Measurements from ENCODE around the gene PPP1R13B. TPM values are rescaled to one million over a fixed set of nuclear protein-coding genes. Genes with fewer than 3 reads are reported as not detected.

The PPP1R13B gene, protein sequence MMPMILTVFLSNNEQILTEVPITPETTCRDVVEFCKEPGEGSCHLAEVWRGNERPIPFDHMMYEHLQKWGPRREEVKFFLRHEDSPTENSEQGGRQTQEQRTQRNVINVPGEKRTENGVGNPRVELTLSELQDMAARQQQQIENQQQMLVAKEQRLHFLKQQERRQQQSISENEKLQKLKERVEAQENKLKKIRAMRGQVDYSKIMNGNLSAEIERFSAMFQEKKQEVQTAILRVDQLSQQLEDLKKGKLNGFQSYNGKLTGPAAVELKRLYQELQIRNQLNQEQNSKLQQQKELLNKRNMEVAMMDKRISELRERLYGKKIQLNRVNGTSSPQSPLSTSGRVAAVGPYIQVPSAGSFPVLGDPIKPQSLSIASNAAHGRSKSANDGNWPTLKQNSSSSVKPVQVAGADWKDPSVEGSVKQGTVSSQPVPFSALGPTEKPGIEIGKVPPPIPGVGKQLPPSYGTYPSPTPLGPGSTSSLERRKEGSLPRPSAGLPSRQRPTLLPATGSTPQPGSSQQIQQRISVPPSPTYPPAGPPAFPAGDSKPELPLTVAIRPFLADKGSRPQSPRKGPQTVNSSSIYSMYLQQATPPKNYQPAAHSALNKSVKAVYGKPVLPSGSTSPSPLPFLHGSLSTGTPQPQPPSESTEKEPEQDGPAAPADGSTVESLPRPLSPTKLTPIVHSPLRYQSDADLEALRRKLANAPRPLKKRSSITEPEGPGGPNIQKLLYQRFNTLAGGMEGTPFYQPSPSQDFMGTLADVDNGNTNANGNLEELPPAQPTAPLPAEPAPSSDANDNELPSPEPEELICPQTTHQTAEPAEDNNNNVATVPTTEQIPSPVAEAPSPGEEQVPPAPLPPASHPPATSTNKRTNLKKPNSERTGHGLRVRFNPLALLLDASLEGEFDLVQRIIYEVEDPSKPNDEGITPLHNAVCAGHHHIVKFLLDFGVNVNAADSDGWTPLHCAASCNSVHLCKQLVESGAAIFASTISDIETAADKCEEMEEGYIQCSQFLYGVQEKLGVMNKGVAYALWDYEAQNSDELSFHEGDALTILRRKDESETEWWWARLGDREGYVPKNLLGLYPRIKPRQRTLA
- 8.7 TPM for polyA plus RNA-seq (2013, experiment 1 of 2)
- 5.5 TPM for polyA plus RNA-seq (2013, experiment 2 of 2)

- H3K27ac ChIP-seq (ENCODE audit: low read depth, low read length, severe bottlenecking), result no peak within 1 kb of the TSS
- 0 to 1% methylated on average over 84 to 89 of the region's 104 CpGs for WGBS, 2 experiments (ENCODE audit: insufficient coverage in 2 of 2)
- H3K9me3 ChIP-seq (ENCODE audit: control insufficient read depth, low read length), result no peaks in the 10 kb centered on the region
- no peaks in the 10 kb centered on the region for H3K36me3 ChIP-seq (ENCODE audit: control insufficient read depth, insufficient read depth, low read length)
- H3K4me1 ChIP-seq (ENCODE audit: control insufficient read depth, insufficient read depth, low read length, poor library complexity, severe bottlenecking), result no peaks in the 10 kb centered on the region
- peak within 1 kb of the TSS; percentile 44 for H3K4me3 ChIP-seq (ENCODE audit: extremely low read depth, insufficient read depth, low read length, poor library complexity, severe bottlenecking)
Measured at GRCh38 chr14:103847451-103848174, at the start of gene PPP1R13B. PPP1R13B (minus strand) TSS chr14:103847575; CDS start chr14:103847307, 268 bp downstream.

- no peaks in the 10 kb centered on the region for H3K4me1 ChIP-seq (ENCODE audit: control insufficient read depth, insufficient read depth, low read length, poor library complexity, severe bottlenecking)
- H3K27ac ChIP-seq (ENCODE audit: low read depth, low read length, severe bottlenecking), result no peak overlapping the region
- H3K9me3 ChIP-seq (ENCODE audit: control insufficient read depth, low read length), result peaks cover 6% of the 10 kb centered on the region
- 68 to 79% methylated on average over 4 to 5 of the region's 6 CpGs for WGBS, 2 experiments (ENCODE audit: insufficient coverage in 2 of 2)
- no peak overlapping the region for H3K4me3 ChIP-seq (ENCODE audit: extremely low read depth, insufficient read depth, low read length, poor library complexity, severe bottlenecking)
- no peaks in the 10 kb centered on the region for H3K36me3 ChIP-seq (ENCODE audit: control insufficient read depth, insufficient read depth, low read length)
Measured at GRCh38 chr14:103896578-103896977, 49.2 kb upstream of the PPP1R13B start.

- Histone ChIP-seq H3K27ac (ENCODE audit: low read depth, low read length, severe bottlenecking) (no peak overlapping the region), H3K4me3 (ENCODE audit: extremely low read depth, insufficient read depth, low read length, poor library complexity, severe bottlenecking) (no peak overlapping the region), H3K4me1 (ENCODE audit: control insufficient read depth, insufficient read depth, low read length, poor library complexity, severe bottlenecking) (no peaks in the 10 kb centered on the region), H3K36me3 (ENCODE audit: control insufficient read depth, insufficient read depth, low read length) (no peaks in the 10 kb centered on the region), H3K9me3 (ENCODE audit: control insufficient read depth, low read length) (peaks cover 6% of the 10 kb centered on the region)
- WGBS, 2 experiments (ENCODE audit: insufficient coverage in 2 of 2), result 83 to 90% methylated on average over 6 of the region's 7 CpGs
Measured at GRCh38 chr14:103894723-103895059, 47.3 kb upstream of the PPP1R13B start.

DNA sequence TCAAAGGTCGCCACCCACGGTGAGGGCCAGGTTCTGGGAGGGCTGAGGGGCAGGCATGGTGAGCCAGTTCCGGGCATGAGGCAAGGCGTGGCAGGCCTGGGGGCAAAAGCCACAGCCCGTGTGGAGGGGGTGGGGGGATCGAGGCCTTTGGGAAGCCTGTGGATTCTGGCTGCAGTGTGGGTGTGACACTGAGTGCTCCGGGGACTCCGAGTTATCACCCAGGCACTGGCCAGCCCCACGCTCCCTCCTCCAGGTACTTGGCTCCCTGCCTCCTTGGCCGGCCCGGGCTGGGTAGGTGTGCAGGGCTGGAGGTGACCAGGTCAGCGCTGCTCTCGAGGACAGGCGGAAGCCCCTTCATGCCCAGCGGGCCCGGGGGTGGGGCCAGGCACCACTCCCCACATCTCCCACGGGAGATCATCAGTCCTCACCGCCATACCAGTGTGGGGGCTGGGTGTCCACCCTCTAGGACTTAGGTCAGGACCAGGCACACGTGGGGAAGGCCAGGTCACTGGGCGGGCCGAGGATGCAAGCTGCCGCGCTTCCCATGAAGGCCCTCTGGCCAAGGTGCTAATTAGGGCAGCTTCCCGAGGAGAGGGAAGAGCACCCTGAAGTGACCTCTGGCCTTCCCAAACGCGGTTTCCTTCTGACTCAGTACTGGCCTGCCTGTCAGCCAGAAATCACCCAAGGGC is 46.8 kb upstream of the PPP1R13B start:
- Histone ChIP-seq H3K27ac (ENCODE audit: low read depth, low read length, severe bottlenecking) (no peak overlapping the region), H3K9me3 (ENCODE audit: control insufficient read depth, low read length) (peaks cover 6% of the 10 kb centered on the region), H3K4me1 (ENCODE audit: control insufficient read depth, insufficient read depth, low read length, poor library complexity, severe bottlenecking) (no peaks in the 10 kb centered on the region), H3K36me3 (ENCODE audit: control insufficient read depth, insufficient read depth, low read length) (no peaks in the 10 kb centered on the region), H3K4me3 (ENCODE audit: extremely low read depth, insufficient read depth, low read length, poor library complexity, severe bottlenecking) (no peak overlapping the region)
- WGBS, 2 experiments (ENCODE audit: insufficient coverage in 2 of 2), result 85 to 87% methylated on average over 23 to 24 of the region's 26 CpGs

DNA sequence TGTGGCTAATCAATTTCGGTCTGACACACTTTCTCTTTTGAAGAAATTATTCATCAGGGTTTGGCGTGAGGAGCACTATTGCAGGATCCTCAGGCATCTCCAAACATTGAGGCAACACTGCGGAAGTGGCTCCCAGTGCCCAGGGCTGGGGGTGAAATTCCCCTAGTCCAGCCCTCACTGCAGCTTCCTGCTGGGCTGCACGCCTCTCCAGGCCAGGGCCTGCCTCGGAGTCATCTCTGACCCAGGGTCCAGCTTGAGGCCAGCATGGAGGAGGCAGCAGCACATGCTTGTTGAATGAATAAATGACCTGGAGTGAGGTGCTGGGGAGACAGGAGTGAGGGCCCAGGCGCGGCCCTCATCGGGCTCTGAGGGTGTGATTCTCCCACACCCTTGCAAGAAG is 44.9 kb upstream of the PPP1R13B start:
- Histone ChIP-seq H3K27ac (ENCODE audit: low read depth, low read length, severe bottlenecking) (no peak overlapping the region), H3K36me3 (ENCODE audit: control insufficient read depth, insufficient read depth, low read length) (no peaks in the 10 kb centered on the region), H3K4me3 (ENCODE audit: extremely low read depth, insufficient read depth, low read length, poor library complexity, severe bottlenecking) (no peak overlapping the region), H3K9me3 (ENCODE audit: control insufficient read depth, low read length) (peaks cover 6% of the 10 kb centered on the region), H3K4me1 (ENCODE audit: control insufficient read depth, insufficient read depth, low read length, poor library complexity, severe bottlenecking) (no peaks in the 10 kb centered on the region)
- WGBS, 2 experiments (ENCODE audit: insufficient coverage in 2 of 2), result 87 to 92% methylated on average over 3 to 7 of the region's 8 CpGs

GRCh38 chr14:103891667-103892215 is 44.4 kb upstream of the PPP1R13B start:
- no peak overlapping the region for H3K4me3 ChIP-seq (ENCODE audit: extremely low read depth, insufficient read depth, low read length, poor library complexity, severe bottlenecking)
- peaks cover 6% of the 10 kb centered on the region for H3K9me3 ChIP-seq (ENCODE audit: control insufficient read depth, low read length)
- no peaks in the 10 kb centered on the region for H3K36me3 ChIP-seq (ENCODE audit: control insufficient read depth, insufficient read depth, low read length)
- H3K4me1 ChIP-seq (ENCODE audit: control insufficient read depth, insufficient read depth, low read length, poor library complexity, severe bottlenecking), result no peaks in the 10 kb centered on the region
- no peak overlapping the region for H3K27ac ChIP-seq (ENCODE audit: low read depth, low read length, severe bottlenecking)
- 90 to 92% methylated on average over 15 of the region's 15 CpGs for WGBS, 2 experiments (ENCODE audit: insufficient coverage in 2 of 2)

GRCh38 chr14:103890821-103891666 is 43.7 kb upstream of the PPP1R13B start:
- WGBS, 2 experiments (ENCODE audit: insufficient coverage in 2 of 2), result 91% methylated on average over 18 of the region's 18 CpGs
- H3K4me1 ChIP-seq (ENCODE audit: control insufficient read depth, insufficient read depth, low read length, poor library complexity, severe bottlenecking), result no peaks in the 10 kb centered on the region

GRCh38 chr14:103890052-103890371 is 42.6 kb upstream of the PPP1R13B start:
- Histone ChIP-seq H3K36me3 (ENCODE audit: control insufficient read depth, insufficient read depth, low read length) (no peaks in the 10 kb centered on the region), H3K4me3 (ENCODE audit: extremely low read depth, insufficient read depth, low read length, poor library complexity, severe bottlenecking) (no peak overlapping the region), H3K4me1 (ENCODE audit: control insufficient read depth, insufficient read depth, low read length, poor library complexity, severe bottlenecking) (no peaks in the 10 kb centered on the region), H3K27ac (ENCODE audit: low read depth, low read length, severe bottlenecking) (no peak overlapping the region), H3K9me3 (ENCODE audit: control insufficient read depth, low read length) (no peaks in the 10 kb centered on the region)
- WGBS, 2 experiments (ENCODE audit: insufficient coverage in 2 of 2), result 94 to 95% methylated on average over 7 to 8 of the region's 10 CpGs

More at GRCh38 chr14:103890821-103891666, 43.7 kb upstream of the PPP1R13B start:
- Histone ChIP-seq H3K36me3 (ENCODE audit: control insufficient read depth, insufficient read depth, low read length) (no peaks in the 10 kb centered on the region), H3K9me3 (ENCODE audit: control insufficient read depth, low read length) (peaks cover under 1% of the 10 kb centered on the region), H3K27ac (ENCODE audit: low read depth, low read length, severe bottlenecking) (no peak overlapping the region), H3K4me3 (ENCODE audit: extremely low read depth, insufficient read depth, low read length, poor library complexity, severe bottlenecking) (no peak overlapping the region)

GRCh38 chr14:103889313-103890051 is 42.1 kb upstream of the PPP1R13B start:
- H3K27ac ChIP-seq (ENCODE audit: low read depth, low read length, severe bottlenecking), result no peak overlapping the region
- no peak overlapping the region for H3K4me3 ChIP-seq (ENCODE audit: extremely low read depth, insufficient read depth, low read length, poor library complexity, severe bottlenecking)
- 91 to 93% methylated on average over 21 to 30 of the region's 31 CpGs for WGBS, 2 experiments (ENCODE audit: insufficient coverage in 2 of 2)

More at GRCh38 chr14:103889313-103890051, 42.1 kb upstream of the PPP1R13B start:
- no peaks in the 10 kb centered on the region for H3K9me3 ChIP-seq (ENCODE audit: control insufficient read depth, low read length)
- H3K4me1 ChIP-seq (ENCODE audit: control insufficient read depth, insufficient read depth, low read length, poor library complexity, severe bottlenecking), result no peaks in the 10 kb centered on the region
- H3K36me3 ChIP-seq (ENCODE audit: control insufficient read depth, insufficient read depth, low read length), result no peaks in the 10 kb centered on the region

Data from mesodermal cell (in vitro differentiated cells).